HG02852 (cell line): ENCODE results near the gene FAM171A2.
"Not testable (repeated sequence)": the region's sequence is repeated elsewhere in the genome, so short reads cannot be mapped to it uniquely, and the experiment has no call there.

Experiments
- ATAC-seq: cut with Tn5 transposase; IDR thresholded peaks from one replicate; pipeline ENCODE4 v1.9.1; 2021; ENCODE audit warnings: mild to moderate bottlenecking, moderate library complexity; ENCODE audit not compliant: unreplicated experiment

The FAM171A2 gene

DNA sequence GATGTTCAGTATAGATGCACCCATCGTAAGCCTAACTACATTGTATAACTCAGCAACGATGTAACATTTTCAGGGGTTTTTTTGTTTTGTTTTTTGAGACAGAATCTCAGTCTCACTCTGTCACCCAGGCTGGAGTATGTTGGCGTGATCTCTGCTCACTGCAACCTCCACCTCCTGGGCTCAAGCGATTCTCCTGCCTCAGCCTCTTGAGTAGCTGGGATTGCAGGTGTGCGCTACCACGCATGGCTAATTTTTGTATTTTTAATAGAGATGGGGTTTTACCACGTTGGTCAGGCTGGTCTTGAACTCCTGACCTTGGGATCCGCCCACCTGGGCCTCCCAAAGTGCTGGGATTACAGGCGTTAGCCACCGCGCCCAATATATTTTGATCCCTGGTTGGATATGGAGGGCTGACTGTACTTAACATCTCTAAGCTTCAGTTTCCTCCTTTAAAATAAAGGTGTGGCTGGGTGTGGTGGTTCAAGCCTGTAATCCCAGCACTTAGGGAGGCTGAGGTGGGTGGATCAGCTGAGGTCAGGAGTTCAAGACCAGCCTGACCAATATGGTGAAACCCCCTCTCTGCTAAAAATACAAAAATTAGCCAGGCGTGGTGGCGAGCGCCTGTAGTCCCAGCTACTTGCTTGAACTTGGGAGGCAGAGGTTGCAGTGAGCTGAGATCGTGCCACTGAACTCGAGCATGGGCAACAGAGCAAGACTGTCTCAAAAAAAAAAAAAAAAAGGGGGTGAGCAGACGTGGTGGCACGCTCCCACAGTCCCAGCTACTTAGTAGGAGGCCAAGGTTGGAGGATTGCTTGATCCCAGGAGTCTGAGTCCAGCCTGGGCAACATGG is 16.2 kb downstream of the FAM171A2 start:
- not testable (repeated sequence) for ATAC-seq

DNA sequence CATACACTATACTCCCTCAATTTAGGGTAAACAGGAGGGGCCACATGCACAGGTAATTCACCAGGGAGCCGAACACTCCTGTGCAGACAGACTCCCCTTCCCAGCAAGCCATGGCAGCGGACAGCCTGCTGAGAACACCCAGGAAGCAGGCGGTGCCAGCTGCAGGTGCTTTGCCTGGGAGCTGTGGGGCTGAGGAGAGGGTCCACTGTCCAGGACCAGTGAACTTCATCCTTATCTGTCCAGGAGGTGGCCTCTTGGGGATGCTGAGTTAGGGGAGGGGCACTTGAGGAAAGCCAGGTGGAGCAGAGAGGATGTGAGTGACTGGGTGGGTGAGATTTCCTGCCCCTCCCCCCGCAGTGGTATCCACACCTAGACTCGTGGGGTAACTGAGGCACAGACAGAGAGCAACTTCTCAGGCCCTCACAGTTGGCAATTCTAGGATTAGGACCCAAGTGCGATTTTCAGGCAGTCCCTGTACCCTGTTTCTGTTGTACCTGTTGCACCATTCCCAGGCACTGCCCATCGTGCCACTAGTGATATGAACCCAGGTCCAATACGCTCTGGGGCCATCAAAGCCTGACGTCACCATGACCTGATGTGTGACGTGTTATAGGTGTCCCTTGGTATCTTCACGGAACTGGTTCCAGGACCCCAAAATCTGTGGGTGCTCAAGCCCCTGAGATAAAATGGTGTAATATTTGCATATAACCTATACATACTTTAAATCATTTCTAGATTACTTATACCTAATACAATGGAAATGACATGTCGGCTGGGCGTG is 17.4 kb downstream of the FAM171A2 start:
- ATAC-seq: no peak

DNA sequence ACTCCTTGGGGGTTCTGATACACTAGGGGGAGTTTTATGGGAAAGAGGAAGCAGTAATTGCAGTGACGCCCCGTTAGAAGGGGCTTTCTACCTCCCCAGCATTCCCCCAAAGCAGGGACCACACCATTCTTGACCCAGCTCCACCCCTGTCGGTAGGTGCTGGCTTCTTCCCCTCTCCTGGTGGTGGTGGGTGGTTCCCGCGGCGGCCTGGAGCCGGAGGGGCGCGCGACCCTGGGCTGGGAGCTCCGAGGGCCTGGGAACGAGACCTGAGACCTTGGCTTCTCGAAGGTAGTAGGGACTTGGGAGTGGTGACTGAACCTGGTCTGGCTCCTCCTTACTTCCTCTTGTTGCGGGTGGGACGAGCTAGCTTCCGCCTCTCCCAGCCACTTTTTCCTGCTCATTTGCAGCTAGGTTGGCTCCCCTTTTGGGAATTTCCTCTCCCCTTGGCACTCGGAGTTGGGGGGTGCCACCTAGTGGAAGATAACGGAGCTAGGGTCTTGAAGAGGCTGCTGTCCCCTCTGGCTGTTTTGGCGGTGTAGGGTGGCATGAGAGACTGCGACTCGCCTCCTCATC is 18.1 kb downstream of the FAM171A2 start:
- ATAC-seq: peak; percentile 9

DNA sequence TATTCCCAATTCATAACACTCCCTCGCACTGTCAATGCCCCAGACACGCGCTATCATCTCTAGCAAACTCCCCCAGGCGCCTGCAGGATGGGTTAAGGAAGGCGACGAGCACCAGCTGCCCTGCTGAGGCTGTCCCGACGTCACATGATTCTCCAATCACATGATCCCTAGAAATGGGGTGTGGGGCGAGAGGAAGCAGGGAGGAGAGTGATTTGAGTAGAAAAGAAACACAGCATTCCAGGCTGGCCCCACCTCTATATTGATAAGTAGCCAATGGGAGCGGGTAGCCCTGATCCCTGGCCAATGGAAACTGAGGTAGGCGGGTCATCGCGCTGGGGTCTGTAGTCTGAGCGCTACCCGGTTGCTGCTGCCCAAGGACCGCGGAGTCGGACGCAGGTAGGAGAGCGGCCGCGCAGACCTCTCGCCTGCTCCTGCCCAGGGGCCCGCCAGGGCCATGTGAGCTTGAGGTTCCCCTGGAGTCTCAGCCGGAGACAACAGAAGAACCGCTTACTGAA is 18.7 kb downstream of the FAM171A2 start, which contains the start of gene GRN:
GRN (plus strand) TSS at position 364 of the 515 bp plus-strand sequence. CDS start 3,863 bp downstream, outside the sequence.
- peak; percentile 66 for ATAC-seq

DNA sequence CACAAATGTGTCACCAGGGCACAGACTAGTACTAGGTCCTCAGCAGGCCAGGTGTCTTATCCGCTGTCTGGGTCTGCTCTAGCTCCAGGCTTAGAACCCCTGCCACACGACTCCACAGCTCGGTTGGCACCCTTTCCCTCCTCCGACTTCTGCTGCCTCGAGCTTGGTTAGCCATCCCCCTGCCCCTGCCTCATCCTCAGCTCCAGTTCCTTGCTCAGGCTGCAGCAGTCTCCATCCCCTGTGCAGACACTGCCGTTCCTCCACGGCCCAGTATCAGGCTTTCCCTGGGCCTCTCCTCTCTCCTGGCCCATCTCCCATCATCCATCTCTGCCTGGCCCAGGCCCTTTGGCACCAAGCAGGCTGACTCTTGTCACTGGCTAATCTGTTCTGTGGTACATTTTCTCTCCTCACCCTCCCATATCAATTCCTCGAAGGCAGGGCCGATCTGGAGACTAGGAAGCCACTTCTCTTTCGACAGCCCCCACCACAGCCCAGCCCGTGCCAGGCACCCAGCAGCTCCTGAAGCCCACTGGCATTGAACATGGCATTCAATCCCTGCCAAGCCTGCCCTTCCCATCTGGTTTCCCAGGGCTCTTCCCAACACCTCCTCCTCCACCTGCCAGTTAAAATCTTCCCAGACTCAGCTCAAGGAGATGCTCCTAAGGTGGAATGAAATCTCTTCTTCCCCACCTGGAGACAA is 20.0 kb downstream of the FAM171A2 start:
- ATAC-seq: no peak

DNA sequence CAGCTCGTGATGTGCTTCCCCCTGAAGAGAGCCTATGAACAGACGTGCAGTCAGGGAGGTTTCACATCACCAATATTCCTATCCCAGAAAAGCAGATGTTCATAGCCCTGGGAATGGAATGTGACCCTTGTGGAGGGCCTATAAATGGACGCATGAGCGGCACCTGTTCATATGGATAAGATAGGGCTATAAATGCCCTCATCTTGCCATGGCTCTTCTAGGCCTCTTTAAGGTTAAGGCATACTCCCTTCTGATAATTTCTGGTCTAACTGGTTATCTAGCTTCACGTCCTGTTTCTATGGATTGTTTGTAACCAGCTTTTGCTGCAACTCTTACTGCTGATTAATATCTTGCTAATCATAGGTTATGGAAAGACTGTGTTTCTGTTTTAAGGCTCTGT is 23.1 kb downstream of the FAM171A2 start:
- not testable (repeated sequence) for ATAC-seq

DNA sequence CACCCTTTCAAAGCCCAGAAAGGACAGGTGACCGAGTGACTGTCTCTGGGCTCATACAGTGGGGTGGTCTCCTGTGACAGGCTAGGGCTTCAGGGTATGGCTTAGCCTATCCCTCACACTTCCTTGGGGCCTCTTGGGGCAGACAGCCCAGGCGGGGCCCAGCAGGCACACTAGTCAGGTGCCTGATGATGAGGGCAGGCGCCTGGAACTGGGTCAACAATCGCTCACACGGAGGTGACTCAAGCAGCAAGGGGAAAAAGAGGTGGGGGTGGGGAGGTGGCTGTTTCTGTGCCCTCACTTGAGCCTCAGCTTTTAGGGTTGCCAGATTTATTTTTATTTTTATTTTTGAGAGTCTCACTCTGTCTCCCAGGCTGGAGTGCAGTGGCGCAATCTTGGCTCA is 25.0 kb downstream of the FAM171A2 start:
- no peak for ATAC-seq

DNA sequence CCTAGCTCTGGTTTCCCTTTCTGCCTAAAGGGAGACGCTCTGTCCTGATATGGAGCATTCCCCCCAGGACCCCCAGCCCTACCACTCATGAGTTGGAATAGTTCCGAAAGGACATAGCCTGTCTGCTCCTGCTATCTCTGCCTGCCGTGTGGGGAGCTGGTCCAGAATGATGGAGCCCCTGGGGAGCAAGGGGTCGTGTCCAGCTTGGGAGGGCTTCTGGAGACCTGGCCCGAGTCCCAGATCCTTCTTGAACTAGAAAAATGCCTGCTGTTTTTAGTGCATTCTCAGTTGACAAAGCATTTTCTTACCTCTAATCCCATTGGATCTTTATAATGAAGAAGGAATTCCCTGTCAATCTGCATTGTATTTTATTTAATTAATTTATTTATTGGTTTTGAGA is 27.7 kb downstream of the FAM171A2 start:
- no peak for ATAC-seq

DNA sequence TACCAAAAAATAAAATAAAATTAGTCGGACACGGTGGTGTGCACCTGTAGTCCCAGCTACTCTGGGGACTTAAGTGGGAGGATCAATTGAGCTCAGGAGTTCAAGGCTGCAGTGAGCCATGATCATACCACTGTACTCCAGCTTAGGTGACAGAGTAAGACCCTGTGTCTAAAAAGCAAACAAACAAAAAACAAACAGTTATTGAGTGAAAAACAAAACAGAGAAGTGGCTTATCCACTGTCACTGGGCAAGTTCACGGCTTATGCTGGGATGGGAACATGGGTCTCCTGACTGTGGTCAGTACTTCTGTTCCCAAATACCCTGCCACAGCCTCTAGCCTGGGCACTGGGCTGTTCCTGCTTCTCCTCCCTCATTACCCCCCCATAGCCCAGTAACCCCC is 28.1 kb downstream of the FAM171A2 start:
- ATAC-seq: no peak

DNA sequence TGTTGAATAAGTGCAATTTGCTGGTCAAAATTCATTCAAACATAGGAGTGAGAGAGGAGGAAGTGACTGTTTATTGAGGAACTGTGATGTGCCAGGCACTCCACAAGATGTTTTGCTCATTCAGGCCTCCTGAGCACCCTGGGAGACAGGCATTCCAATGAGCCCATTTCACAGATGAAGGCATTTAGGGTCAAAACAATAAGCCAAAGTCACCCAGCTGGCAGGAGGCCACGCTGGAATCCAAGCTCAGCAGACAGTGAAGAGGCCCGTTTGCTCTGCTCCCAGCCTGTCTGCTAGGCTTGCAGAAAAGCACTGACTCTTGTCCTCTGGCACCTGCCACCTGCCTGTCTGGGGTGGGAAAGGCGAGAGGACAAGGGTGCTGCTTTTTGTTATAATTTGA is 28.9 kb downstream of the FAM171A2 start:
- ATAC-seq: no peak

DNA sequence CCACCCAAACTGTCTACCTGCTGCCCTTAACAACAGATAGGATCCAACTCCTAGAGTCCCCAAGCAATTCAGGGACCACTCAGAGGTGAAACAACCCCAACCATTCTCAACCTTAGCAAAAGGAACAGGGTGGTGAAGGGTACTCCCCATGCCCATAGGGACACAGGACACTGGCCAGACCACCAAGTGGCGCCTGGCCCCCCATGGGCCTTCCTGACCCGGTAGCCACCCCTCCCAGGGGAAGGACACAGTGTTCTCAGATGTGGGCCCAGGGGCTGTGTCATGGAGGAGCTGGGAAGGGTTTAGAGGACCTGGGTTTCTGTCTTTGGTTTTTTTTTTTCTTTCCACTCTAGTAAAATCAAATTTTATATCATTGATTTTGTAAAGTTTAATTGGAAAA is 29.3 kb downstream of the FAM171A2 start:
- no peak for ATAC-seq

DNA sequence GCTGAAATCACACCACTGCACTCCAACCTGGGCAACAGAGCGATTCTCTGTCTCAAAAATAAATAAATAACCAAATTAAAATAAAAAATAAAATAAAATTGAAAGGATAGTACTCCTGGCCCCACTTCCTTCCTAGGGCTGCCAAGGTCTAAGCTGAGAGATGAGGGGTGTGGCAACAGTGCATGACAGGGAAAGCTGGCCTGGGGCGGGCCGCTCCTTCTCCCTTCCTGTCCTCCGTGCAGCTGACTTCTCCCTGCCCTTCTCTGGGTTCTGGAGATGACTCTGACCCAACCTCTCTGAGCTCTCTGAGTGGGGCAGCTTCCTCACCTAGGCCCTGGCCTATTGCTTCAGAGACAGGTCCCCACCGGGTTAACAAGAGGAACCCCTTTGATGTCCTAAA is 30.3 kb downstream of the FAM171A2 start:
- ATAC-seq: no peak

DNA sequence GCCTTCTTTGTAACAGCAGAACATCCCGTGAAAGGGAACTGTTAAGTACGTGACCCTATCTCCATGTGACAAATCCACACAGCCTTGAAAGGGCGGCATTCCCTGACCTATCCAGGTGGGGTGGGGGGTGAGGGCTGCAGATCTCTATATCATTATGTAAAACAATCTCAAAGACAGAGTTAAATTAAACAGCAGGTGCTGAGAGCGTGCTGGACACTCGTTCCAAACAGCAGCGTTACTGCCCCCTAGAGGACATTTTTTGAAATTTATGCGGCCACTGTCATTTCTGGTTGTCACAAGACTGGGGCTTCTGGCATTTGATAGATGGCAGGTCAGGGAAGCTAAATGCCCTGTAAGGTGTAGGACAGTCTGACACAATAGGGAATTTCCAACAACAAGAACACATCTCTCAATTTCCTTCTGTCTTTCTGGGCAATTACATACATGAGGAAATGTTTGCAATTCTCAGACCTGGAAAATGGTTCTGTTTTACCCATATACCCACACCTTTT is 32.3 kb downstream of the FAM171A2 start:
- ATAC-seq: no peak

DNA sequence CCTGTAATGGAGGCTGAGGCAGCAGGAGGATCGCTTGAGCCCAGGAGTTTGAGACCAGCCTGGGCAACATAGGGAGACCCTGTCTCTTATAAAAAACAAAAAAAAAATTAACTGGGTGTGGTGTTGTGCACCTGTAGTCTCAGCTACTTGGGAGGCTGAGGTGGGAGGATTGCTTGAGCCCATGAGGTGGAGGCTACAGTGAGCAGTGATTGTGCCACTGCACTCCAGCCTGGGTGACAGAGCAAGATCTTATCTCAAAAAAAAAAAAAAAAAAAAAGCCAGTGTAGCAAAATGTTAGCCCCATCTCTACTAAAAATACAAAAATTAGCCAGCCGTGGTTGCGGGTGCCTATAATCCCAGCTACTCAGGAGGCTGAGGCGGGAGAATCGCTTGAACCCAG is 33.4 kb downstream of the FAM171A2 start:
- not testable (repeated sequence) for ATAC-seq

DNA sequence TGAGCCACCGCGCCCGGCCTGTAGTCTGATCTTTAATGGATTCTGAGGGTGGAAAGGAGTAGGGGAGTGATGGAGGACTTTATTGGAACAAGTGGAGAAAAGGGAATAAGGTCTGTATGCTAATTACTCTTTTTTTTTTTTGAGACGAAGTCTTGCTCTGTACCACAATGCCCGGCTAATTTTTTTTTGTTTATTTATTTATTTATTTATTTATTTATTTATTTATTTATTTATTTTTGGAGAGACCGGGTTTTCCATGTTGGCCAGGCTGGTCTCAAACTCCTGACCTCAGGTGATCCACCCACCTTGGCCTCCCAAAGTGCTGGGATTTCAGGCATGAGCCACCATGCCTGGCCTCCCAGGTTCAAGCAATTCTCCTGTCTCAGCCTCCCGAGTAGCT is 34.1 kb downstream of the FAM171A2 start:
- not testable (repeated sequence) for ATAC-seq

DNA sequence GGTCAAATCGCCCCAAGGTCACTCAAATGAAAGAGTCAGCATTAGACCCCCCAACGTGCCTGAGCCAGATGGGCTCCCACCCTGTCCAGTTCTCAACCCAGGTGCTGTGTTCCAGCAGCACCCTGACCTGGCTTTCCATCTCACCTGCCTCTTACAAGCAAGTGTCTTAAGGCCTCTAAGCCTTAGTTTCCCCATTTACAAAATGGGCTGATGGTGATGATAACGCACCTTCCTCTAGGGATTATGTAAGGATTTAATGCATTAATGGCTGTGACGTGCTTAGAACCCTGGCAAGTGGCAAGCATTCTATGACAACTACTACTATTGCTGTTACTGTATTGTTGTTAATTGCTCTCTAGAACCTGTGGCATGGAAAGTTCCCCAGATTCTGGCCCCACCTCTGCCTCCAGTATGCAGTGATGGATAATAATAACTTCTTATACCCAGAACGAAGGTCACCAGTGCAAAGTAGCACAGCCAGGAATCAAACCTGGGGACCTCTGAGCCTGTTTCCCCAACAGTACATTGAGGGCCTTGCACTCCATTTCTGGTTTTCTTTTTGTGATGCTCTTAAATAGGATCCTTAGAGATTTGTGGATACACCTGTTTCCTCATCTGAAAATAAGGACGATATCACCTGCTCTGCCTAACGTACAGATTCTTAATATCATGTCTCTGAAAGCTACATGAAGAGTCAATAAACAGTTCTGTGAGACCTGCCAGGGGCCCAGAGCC is 35.8 kb downstream of the FAM171A2 start:
- no peak for ATAC-seq

DNA sequence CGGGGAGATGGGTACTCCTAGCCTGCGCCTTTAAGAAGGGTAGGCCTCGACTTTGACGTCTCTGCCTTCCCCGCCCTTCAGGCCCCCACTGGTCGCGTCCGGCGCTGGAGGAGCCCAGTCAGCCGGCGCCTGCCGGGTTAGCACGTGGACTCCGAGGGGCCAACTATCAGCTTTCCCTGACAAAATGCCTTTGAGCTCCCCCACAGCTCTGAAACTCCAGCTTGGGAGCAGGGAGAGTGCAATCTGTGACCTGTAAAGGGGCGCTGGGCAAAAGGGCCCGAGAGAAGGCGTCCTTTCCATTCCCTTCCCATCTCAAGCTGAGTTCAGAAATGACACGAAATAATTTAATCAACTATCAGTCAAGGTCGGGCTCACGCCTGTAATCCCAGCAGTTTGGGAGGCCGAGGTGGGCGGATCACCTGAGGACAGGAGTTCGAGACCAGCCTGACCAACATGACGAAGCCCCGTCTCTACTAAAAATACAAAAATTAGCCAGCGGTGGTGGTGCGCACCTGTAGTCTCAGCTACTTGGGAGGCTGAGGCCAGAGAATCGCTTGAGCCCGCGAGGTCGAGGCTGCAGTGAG is 36.7 kb downstream of the FAM171A2 start:
- peak; percentile 49 for ATAC-seq

DNA sequence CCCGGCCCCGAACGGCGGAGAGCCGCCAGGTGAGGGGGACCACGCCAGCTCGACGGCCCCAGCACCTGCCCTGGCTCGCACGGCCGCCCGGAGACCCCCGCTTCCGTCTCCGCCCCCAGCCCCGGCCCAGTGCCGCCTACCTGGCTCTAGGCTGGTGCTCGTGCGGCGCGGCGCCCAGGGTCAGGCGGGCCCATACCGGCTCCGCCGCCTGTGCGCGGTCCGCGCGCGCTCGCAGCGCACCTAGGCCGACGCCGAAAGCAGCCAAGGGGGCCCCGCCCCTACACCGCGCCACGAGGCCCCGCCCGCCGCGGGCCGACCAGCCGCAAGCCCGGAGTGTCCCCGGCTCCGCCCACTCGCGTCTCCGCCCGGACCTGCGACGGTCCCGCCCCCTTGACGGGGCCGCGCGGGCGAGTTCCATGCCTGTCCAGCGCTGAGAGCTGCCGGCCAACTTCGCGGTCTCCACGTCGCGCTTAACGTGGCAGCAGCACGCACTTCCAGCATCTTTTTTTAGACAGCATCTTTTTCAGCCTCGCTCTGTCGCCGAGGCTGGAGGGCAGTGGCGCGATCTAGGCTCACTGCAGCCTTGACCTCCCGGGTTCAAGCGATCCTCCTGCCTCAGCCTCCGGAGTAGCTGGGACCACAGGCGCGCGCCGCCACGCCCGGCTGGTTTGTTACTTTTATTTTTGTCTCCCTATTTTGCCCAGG is 38.9 kb downstream of the FAM171A2 start, which contains the start of gene SLC25A39:
SLC25A39 (minus strand) TSS at position 253 of the 705 bp plus-strand sequence. CDS start 1,261 bp downstream, outside the sequence.
- ATAC-seq: peak; percentile 57

DNA sequence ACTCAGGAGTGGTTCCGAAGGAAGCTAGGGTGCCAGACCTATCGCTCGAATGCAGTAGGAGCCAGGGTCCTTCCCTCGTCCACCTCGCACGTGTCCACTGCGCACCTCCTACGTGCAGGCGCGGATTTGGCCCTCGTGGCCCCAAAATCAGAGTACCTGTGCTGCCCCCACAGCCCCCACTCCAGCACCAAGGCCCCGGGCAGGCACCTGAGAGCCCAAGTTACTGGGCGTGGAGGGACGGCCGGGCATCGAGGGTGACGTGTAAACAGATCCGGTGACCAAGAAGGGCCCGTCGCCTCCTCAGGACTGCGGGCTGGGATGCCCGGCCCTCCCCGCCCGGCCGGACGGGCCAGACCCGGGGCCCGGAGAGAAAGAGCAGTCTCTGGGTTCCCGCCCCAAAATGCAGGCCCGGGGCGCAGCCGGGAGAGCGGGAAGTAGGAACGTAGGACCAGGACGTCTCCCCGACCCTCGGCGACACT is 39.5 kb downstream of the FAM171A2 start:
- peak; percentile 1 for ATAC-seq
